GM12878 (cell line): ENCODE measurements around the gene PRKX.
"Not testable (repeated sequence)": the region's sequence is repeated elsewhere in the genome, so short reads cannot be mapped to it uniquely, and the experiment has no call there.

Experiments used
- EZH2 ChIP-seq: IDR thresholded peaks from 2 replicates; pipeline ENCODE4 v1.6.1; 2012; ENCODE audit warnings: low read depth, mild to moderate bottlenecking, control low read depth, inconsistent platforms, low read length, borderline replicate concordance; ENCODE audit not compliant: control insufficient read depth
- USF2 ChIP-seq: IDR thresholded peaks from 2 replicates; pipeline ENCODE4 v1.6.1; 2011; ENCODE audit warnings: low read depth, low read length, improper control_type of control experiment, borderline replicate concordance
- TF ChIP-seq, protein P1 (sequence below), 3 experiments: IDR thresholded peaks in 2 of 3; conservative IDR thresholded peaks in 1 of 3; 2 replicates each; pipeline ENCODE4 v1.5.1; 2011; ENCODE audit warnings: low read depth in 3 of 3, low read length in 3 of 3, mild to moderate bottlenecking in 3 of 3, control low read depth in 2 of 3, moderate library complexity in 2 of 3, inconsistent platforms in 1 of 3, mixed read lengths in 1 of 3; ENCODE audit not compliant: control insufficient read depth in 2 of 3, insufficient read depth in 1 of 3; ENCODE audit errors: extremely low read depth in 1 of 3

- TF ChIP-seq, protein P1, sequence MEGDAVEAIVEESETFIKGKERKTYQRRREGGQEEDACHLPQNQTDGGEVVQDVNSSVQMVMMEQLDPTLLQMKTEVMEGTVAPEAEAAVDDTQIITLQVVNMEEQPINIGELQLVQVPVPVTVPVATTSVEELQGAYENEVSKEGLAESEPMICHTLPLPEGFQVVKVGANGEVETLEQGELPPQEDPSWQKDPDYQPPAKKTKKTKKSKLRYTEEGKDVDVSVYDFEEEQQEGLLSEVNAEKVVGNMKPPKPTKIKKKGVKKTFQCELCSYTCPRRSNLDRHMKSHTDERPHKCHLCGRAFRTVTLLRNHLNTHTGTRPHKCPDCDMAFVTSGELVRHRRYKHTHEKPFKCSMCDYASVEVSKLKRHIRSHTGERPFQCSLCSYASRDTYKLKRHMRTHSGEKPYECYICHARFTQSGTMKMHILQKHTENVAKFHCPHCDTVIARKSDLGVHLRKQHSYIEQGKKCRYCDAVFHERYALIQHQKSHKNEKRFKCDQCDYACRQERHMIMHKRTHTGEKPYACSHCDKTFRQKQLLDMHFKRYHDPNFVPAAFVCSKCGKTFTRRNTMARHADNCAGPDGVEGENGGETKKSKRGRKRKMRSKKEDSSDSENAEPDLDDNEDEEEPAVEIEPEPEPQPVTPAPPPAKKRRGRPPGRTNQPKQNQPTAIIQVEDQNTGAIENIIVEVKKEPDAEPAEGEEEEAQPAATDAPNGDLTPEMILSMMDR (IDR thresholded peaks at IDR 0.05 in 2 of 3, conservative IDR thresholded peaks at IDR 0.05 in 1 of 3; ENCODE audit: control insufficient read depth in 2 of 3, extremely low read depth in 1 of 3, insufficient read depth in 1 of 3, low read depth in 3 of 3, low read length in 3 of 3): not testable (repeated sequence)
- TF ChIP-seq USF2, EZH2: not testable (repeated sequence)
Measured at GRCh38 chrX:3683236-3683635, 30.2 kb downstream of the PRKX start.
